BE2C (cell line): ENCODE data around the gene CCL19. TPM values are rescaled to one million over a fixed set of nuclear protein-coding genes. Genes with fewer than 3 reads are reported as not detected.
"Not testable (repeated sequence)": the region's sequence is repeated elsewhere in the genome, so short reads cannot be mapped to it uniquely, and the experiment has no call there.

ENCODE experiments used
- DNase-seq: peaks from one replicate; pipeline ENCODE4 v3.0.0-alpha.2; 2020
- H3K27me3 ChIP-seq: fragments of 250-450 bp; sonication (Bioruptor Pico); 2 replicates; pipeline ENCODE4 v1.5.1; 2020; ENCODE audit warnings: mild to moderate bottlenecking
- H3K36me3 ChIP-seq: fragments of 250-450 bp; sonication (Bioruptor Pico); 2 replicates; pipeline ENCODE4 v1.5.1; 2020; ENCODE audit warnings: mild to moderate bottlenecking
- H3K4me1 ChIP-seq: fragments of 250-450 bp; sonication (Bioruptor Pico); 2 replicates; pipeline ENCODE4 v1.5.1; 2020
- H3K4me3 ChIP-seq: 2 replicates; pipeline ENCODE4 v1.5.1; 2011; ENCODE audit warnings: low read depth, low read length
- H3K9me3 ChIP-seq: fragments of 250-450 bp; sonication (Bioruptor Pico); 2 replicates; pipeline ENCODE4 v1.5.1; 2020
- CTCF ChIP-seq: IDR thresholded peaks from 2 replicates; pipeline ENCODE4 v1.5.1; 2012; ENCODE audit warnings: mild to moderate bottlenecking, low read depth, low read length
- polyA plus RNA-seq: library from polyadenylated mRNA; unstranded; fragments of >200 nt; gene quantifications from one replicate; pipeline ENCODE4 v1.2.1, GENCODE V29; 2012; ENCODE audit warnings: low read depth, missing spikeins; ENCODE audit not compliant: insufficient read length, insufficient read depth

The CCL19 gene
- polyA plus RNA-seq = not detected

DNA sequence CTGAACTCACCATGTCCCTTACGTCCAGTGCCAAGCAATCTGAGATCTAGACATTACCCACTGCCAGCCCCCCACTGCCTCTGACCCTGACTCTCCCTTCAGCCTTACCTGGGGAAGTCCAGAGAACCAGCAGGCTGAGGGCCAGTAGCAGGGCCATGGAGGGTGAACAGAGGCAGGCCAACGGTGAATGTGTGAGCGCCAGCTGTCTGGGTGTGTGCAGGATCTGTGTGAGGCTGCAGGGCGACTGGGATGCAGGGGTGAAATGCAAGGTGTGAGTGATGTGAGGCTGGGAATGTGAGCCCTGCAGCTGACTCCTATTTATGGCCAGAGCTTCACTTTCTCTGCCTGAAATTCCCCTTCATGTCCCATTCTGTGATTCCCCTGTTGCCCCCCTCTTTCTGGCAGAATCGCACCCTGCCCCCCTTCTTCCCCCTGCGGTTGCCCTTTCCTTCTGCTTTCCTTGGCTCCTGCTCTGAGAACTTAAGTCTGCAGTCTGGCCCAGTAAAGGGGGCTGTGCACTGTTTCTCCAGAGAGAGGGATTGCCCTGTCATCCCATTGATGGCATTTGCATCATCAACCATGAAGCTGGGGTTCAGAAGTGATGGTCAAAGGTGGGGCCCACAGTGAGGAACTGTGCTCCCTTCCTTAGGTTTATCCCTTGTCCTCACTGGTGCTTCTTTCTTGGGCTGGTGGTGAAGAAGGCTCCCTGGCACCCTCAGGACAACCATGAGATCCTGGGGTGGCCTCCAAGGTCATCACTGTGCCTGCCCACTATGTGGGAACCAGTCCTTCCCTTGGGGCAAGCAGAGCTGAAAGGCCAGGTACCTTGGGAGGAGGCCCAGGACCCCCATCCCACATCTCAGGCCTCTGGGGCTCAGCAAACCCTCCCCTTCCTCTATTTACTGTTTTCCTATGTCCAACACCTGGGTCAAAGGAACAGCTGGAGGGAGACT, at the start of gene CCL19:
Gene CCL19, minus strand, starts transcription at position 294 of the 953 bp plus-strand sequence. Its CDS starts 137 bp downstream, at position 157.
- no peak for TF ChIP-seq CTCF
- Histone ChIP-seq H3K4me3 (no peak within 1 kb of the TSS), H3K9me3 (no peaks in the 10 kb centered on the region), H3K36me3 (no peaks in the 10 kb centered on the region), H3K27me3 (no peaks in the 10 kb centered on the region), H3K4me1 (no peaks in the 10 kb centered on the region)
- no peak for DNase-seq

GRCh38 chr9:34740176-34740575, 49.1 kb upstream of the CCL19 start:
- H3K4me3 ChIP-seq, H3K27me3 ChIP-seq, DNase-seq, H3K36me3 ChIP-seq, H3K9me3 ChIP-seq, H3K4me1 ChIP-seq: not testable (repeated sequence)

- TF ChIP-seq CTCF = no peak
- no peaks in the 10 kb centered on the region for H3K9me3 ChIP-seq
- H3K4me3 ChIP-seq = no peak overlapping the region
- DNase-seq = no peak
- no peaks in the 10 kb centered on the region for H3K36me3 ChIP-seq
- H3K4me1 ChIP-seq = no peaks in the 10 kb centered on the region
- H3K27me3 ChIP-seq = peaks cover 3% of the 10 kb centered on the region; the same call in 1 of the 2 replicates
These were observed 46.7 kb upstream of the CCL19 start for GRCh38 chr9:34737677-34738260.

DNA sequence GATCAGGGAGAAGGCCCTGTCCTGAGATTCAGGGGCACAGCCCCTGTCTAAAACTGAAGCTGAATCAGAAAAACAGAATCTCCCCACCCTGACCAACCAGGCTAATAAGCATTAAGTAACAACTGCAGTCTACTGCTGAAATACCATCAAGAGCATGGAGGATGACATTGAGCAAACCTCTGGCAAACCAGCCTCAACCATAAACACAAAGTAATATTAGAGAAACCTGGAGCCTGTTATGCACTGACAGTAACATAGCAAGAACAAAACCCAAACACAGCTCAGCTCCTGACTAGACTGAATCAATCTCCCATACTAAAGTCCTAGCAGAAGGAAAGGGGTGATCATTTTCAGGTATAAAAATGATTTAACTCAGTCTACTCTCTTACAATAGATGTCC, 43.6 kb upstream of the CCL19 start:
- no peak for DNase-seq
- Histone ChIP-seq H3K9me3 (no peaks in the 10 kb centered on the region), H3K4me3 (no peak overlapping the region), H3K36me3 (no peaks in the 10 kb centered on the region), H3K27me3 (peaks cover 7% of the 10 kb centered on the region; the same call in 1 of the 2 replicates), H3K4me1 (no peaks in the 10 kb centered on the region)
- no peak for TF ChIP-seq CTCF

- Histone ChIP-seq H3K4me1 (no peaks in the 10 kb centered on the region), H3K36me3 (no peaks in the 10 kb centered on the region), H3K4me3 (no peak overlapping the region), H3K27me3 (peaks cover 7% of the 10 kb centered on the region; the same call in 1 of the 2 replicates), H3K9me3 (no peaks in the 10 kb centered on the region)
- DNase-seq = no peak
- no peak for TF ChIP-seq CTCF
These were observed 41.8 kb upstream of the CCL19 start for GRCh38 chr9:34732886-34733285.

DNA sequence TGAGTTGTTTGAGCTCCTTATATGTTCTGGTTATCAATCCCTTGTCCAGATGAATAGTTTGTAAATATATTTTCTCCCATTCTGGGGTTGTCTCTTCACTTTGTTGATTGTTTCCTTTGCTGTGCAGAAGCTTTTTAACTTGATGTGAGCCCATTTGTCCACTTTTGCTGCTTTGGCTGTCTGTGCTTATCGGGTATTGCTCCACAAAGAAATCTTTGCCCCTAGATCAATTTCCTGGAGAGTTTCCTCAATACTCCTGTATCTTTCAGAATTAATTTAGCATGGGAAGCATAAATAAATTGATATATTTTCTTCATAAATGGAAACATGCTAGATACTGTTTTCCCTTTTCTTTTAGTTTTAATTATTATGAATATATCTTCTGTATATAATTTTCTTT, 41.4 kb upstream of the CCL19 start:
- DNase-seq = no peak
- no peak for TF ChIP-seq CTCF
- H3K9me3 ChIP-seq = no peaks in the 10 kb centered on the region

More for the DNA sequence above, 41.4 kb upstream of the CCL19 start:
- no peak overlapping the region for H3K4me3 ChIP-seq
- peaks cover 7% of the 10 kb centered on the region; the same call in 1 of the 2 replicates for H3K27me3 ChIP-seq
- no peaks in the 10 kb centered on the region for H3K4me1 ChIP-seq
- H3K36me3 ChIP-seq = no peaks in the 10 kb centered on the region
